ENCODE results near the gene ABHD4.
"Not testable (repeated sequence)": the region's sequence is repeated elsewhere in the genome, so short reads cannot be mapped to it uniquely, and the experiment has no call there.

Gene ABHD4

DNA sequence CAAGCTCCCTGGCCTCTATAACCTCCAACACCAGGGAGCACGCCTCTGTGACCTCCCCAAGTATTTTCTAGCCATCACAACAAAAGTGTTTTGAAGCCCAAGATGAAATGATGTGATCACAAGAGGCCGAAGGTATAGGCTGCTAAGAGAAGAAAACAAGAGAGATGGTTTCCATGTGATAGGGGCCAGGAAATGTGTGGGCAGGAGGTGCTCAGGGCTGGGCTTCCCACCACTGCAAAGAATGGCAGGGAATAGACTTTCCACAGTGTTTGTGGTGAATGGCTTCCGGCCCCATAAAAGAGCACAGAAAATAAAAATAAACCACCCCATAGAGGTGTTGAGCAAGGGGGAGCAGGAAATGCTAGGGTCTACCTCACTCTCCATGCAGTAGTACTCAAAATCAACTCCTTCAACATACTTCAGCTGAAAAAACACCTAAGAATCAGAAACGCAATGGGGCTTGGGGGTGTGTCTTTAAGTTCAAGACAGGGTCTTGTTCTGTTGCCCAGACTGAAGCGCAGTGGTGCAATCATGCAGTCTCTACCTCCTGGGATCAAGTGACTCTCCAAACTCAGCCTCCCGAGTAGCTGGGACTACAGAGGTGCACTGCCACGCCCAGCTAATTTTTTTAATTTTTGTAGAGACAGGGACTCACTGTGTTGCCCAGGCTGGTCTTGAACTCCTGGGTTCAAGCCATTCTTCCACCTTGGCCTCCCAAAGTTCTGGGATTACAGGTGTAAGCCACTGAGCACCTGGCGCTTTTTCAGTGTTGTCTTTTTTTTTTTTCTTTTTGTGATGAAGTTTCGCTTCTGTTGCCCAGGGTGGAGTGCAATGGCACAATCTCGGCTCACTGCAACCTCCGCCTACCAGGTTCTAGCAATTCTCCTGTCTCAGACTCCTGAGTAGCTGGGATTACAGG lies 36.2 kb upstream of the ABHD4 start:
- DNase-seq (ENCODE audit: low read depth in 4 of 4, low spot score in 1 of 4): peak in 1 of 4 experiments; percentile 70

- no peak for DNase-seq (ENCODE audit: low read depth in 4 of 4, low spot score in 1 of 4)
Measured at GRCh38 chr14:22563987-22564386, 34.1 kb upstream of the ABHD4 start.

DNA sequence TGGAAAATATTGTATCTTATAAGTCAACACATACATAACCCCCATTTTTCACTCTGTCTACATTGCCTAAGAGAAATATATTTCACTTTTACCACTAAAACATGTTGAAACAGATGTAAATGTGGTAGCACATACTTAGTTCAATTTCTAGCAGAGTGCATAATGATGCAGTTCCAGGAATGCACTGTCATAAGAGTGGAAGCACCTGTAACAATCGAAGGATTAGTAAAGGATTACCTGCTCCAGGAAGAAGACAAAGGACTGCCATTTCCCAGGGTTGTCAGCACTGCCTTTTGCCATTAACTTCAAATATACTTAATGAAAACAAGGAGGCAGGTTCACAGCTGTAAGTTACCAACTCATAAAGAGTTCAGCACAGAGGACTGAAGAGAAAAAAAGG lies 33.6 kb upstream of the ABHD4 start:
- no peak for DNase-seq (ENCODE audit: low read depth in 4 of 4, low spot score in 1 of 4)

- DNase-seq (ENCODE audit: low read depth in 4 of 4, low spot score in 1 of 4): no peak
Measured at GRCh38 chr14:22565391-22565945, 32.6 kb upstream of the ABHD4 start.

- not testable (repeated sequence) for DNase-seq (ENCODE audit: low read depth in 4 of 4, low spot score in 1 of 4)
Measured at GRCh38 chr14:22566266-22566665, 31.8 kb upstream of the ABHD4 start.

- no peak for DNase-seq (ENCODE audit: low read depth in 4 of 4, low spot score in 1 of 4)
Measured at GRCh38 chr14:22566845-22567244, 31.3 kb upstream of the ABHD4 start.

GRCh38 chr14:22567437-22567836 lies 30.7 kb upstream of the ABHD4 start:
- DNase-seq (ENCODE audit: low read depth in 4 of 4, low spot score in 1 of 4): no peak

DNA sequence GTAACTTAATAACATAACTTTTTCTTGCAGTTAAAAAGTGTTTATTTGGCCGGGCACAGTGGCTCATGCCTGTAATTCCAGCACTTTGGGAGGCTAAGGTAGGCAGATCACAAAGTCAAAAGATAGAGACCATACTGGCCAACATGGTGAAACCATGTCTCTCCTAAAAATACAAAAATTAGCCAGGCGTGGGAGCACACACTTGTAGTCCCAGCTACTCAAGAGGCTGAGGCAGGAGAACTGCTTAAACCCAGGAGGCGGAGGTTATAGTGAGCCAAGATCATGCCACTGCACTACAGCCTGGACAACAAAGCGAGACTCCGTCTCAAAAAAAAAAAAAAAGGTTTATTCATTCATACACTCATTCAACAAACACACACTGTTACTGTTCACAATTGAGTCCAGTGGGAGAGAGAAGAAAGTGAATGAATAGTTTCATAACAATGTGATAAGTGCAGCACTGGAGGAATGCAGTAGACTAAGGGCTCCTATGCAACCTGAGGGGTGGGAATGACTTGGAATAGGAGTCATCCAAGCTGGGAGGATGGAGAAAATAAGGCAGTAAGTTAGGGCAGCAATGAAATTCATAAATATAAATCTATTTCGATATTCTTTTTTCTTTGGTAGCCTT lies 28.9 kb upstream of the ABHD4 start:
- no peak for DNase-seq (ENCODE audit: low read depth in 4 of 4, low spot score in 1 of 4)

GRCh38 chr14:22569737-22570131 lies 28.4 kb upstream of the ABHD4 start:
- no peak for DNase-seq (ENCODE audit: low read depth in 4 of 4, low spot score in 1 of 4)

GRCh38 chr14:22570132-22570949 lies 27.8 kb upstream of the ABHD4 start:
- DNase-seq (ENCODE audit: low read depth in 4 of 4, low spot score in 1 of 4): peak in 3 of 4 experiments; percentile 63 to 69 (median 63)

DNA sequence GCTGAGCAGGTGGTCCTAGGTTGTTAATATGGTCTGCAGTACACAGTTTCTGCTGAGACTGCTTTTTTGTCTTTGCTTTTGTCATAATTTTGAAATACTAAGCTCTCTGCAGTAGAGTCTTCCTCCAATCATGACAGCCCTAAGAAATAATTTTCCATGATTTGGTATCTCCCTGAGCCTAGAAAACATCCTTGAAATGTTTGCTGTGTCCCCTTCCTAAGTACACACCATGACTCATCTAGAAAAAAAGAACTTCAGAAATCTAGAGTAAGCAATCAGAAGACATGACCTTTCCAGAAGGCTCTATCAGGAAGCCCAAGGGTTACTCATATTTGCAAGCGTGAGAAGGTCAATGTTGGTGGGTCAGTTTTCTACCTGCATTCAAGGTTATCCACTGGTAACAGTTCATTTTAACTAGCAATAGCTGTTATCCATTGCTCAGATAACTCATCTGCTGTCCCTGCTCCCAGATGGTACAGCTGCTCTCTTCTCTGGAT lies 25.5 kb upstream of the ABHD4 start:
- no peak for DNase-seq (ENCODE audit: low read depth in 4 of 4, low spot score in 1 of 4)

DNA sequence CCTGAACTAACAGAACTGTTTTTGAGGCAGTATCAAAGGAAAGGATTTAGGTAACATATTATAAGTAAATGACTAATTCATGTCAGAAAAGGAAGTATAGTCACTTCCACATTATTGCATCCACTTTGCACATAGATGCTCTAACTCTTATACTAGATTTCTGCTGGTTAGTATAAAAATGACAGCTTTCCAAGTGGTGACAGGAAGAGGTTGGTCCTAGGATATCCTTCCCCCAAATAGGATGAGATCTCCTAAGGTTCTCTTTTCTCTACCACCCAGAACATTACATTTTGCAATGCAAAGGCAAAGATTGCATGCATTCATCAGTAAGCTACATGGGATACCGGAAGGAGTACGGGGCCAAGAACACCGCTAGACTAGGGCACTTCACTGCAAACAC lies 24.3 kb upstream of the ABHD4 start:
- no peak for DNase-seq (ENCODE audit: low read depth in 4 of 4, low spot score in 1 of 4)

DNA sequence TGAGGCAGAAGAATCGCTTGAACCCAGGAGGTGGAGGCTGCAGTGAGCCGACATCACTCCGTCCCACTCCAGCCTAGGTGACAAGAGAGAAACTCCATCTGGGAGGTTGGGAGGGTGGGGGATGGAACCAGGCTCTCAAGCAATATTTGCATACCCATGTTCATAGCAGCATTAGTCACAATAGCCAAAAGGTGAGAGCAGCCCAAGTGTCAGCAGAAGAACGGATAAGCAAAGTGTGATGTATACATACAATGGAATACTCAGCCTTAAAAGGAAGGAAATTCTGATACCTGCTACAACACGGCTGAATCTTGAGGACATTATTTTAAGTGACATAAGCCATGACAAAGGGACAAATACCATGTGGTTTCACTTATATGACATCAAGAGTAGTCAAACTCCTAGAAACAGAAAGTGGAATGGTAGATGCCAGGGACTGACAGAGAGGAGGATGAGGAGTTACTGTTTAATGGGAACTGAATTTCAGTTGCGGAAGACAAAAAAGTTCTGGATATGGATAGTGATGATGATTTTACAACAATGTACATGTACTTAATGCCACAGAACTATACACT lies 20.7 kb upstream of the ABHD4 start:
- DNase-seq (ENCODE audit: low read depth in 4 of 4, low spot score in 1 of 4): no peak

- DNase-seq (ENCODE audit: low read depth in 4 of 4, low spot score in 1 of 4): no peak
Measured at GRCh38 chr14:22579236-22579635, 18.9 kb upstream of the ABHD4 start.

DNA sequence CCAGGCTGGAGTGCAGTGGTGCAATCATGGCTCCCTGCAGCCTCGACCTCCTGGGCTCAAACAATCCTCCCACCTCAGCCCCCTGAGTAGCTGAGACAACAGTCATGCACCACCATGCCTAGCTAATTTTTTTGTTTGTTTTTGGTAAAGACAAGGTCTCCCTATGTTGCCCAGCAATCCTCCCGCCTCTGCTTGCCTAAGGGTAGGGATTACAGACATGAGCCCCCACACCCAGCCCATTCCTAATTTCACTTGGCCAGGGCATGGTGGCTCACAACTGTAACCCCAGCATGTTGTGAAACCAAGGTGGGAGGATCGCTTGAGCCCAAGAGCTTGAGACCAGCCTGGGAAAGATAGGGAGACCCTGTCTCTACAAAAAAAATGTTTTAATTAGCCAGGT lies 18.2 kb upstream of the ABHD4 start:
- DNase-seq (ENCODE audit: low read depth in 4 of 4, low spot score in 1 of 4): no peak

DNA sequence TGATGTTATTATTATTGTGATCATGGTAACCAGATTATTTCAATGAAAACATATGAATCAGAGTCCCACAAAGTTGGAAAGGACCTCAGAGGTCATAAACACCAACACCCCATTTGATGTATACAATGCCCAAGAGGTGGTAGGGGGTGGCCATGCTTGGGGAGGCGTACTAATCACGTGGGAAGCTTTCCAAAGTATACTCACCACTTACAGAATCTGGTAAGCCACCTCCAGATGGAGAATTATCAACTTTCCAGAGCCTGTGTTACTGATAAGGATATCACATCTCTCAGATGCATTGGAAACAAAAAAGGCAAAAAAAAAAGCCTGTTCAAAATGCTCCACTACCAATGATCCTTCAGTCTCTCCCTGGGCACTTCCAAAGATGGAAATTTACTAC lies 17.5 kb upstream of the ABHD4 start:
- DNase-seq (ENCODE audit: low read depth in 4 of 4, low spot score in 1 of 4): no peak

DNA sequence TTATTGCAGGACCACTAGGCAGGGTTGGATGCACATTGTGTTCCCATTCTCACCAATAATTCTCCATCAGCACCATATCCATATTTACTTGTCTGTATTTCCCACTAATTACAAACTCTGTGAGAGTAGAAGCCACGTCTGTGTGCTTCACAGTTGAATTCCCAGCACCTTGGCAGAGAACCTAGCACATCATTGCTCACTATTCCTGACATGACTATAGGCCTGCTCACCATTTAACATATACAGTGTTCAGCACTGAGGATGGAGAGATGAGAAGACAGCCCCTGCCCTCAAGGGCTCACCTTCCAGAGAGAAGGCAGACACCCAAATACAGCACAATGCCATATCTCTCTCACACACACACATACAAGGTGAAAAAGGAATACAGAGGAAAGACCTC lies 14.1 kb upstream of the ABHD4 start:
- no peak for DNase-seq (ENCODE audit: low read depth in 4 of 4, low spot score in 1 of 4)

DNA sequence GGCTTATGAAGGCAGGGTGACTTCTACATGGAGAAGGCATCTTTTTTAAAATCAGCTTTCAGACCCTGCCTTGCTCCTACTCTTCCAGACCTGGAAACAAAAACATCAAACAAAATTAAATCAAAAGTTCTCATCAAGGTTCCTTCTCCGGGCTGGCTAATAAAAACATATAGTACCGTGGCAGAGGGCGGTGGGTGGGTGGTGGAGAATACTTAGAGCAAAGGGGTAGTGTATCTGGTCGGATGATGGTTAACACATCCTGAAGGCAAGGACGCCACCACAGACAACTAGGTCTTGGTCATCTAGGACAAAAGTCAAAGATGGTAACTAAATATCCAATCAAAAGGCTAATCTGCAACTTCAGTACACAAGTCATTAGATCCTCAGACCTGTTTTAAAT lies 10.9 kb upstream of the ABHD4 start:
- no peak for DNase-seq (ENCODE audit: low read depth in 4 of 4, low spot score in 1 of 4)

- not testable (repeated sequence) for DNase-seq (ENCODE audit: low read depth in 4 of 4, low spot score in 1 of 4)
Measured at GRCh38 chr14:22587677-22588422, 10.2 kb upstream of the ABHD4 start.

- DNase-seq (ENCODE audit: low read depth in 4 of 4, low spot score in 1 of 4): no peak
Measured at GRCh38 chr14:22588526-22589095, 9.5 kb upstream of the ABHD4 start.

All from stimulated activated CD4-positive, alpha-beta T cell treated with anti-CD3 and anti-CD28 coated beads, Interleukin-1b, Interleukin-23, amount 100 ng/mL, for 24 hours (primary cell).